GM20000 (cell line): ENCODE measurements around the gene EFNA3.

Experiments used
- DNase-seq: peaks from one replicate; pipeline ENCODE4 v3.0.0; 2012; ENCODE audit warnings: low spot score
- TF ChIP-seq, protein P1 (sequence below): IDR thresholded peaks from 2 replicates; pipeline ENCODE4 v1.5.1; 2012; ENCODE audit warnings: mild to moderate bottlenecking, control low read depth; ENCODE audit errors: extremely low read depth, missing control alignments

EFNA3 gene, protein sequence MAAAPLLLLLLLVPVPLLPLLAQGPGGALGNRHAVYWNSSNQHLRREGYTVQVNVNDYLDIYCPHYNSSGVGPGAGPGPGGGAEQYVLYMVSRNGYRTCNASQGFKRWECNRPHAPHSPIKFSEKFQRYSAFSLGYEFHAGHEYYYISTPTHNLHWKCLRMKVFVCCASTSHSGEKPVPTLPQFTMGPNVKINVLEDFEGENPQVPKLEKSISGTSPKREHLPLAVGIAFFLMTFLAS

DNA sequence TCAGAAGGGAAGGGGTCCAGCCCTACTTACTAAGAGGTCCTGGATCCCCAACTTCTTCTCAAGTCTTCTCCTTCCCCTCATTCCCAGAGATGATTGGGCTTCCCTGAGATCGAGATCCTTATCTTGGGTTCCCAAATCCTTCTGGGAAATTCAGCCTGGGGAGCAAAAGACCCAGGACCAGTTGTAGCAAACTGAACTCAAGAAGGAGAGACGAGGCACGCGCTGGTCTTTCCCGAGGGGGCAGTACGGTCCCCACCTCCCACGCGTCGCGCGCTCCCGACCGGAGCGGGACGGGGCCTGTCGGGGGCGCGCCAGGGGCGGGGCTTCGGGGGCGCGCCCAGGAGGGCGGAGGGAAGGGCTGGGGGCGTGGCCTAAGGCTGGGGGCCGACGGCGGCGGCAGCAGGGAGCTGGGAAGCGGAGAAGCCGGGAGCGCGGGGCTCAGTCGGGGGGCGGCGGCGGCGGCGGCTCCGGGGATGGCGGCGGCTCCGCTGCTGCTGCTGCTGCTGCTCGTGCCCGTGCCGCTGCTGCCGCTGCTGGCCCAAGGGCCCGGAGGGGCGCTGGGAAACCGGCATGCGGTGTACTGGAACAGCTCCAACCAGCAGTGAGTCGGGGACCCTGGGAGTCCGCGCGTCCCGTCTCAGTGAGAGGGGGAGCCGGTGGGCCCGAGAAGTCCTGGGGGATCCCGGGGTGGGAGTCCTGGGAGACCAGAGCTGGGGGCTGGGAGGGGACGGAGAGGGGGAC is at the start of gene EFNA3:
TSS of gene EFNA3 (plus strand) at position 369 of the 741 bp plus-strand sequence. CDS start at position 474, 105 bp downstream.
- DNase-seq = peak; percentile 94
- TF ChIP-seq, protein P1, sequence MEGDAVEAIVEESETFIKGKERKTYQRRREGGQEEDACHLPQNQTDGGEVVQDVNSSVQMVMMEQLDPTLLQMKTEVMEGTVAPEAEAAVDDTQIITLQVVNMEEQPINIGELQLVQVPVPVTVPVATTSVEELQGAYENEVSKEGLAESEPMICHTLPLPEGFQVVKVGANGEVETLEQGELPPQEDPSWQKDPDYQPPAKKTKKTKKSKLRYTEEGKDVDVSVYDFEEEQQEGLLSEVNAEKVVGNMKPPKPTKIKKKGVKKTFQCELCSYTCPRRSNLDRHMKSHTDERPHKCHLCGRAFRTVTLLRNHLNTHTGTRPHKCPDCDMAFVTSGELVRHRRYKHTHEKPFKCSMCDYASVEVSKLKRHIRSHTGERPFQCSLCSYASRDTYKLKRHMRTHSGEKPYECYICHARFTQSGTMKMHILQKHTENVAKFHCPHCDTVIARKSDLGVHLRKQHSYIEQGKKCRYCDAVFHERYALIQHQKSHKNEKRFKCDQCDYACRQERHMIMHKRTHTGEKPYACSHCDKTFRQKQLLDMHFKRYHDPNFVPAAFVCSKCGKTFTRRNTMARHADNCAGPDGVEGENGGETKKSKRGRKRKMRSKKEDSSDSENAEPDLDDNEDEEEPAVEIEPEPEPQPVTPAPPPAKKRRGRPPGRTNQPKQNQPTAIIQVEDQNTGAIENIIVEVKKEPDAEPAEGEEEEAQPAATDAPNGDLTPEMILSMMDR = no peak

DNA sequence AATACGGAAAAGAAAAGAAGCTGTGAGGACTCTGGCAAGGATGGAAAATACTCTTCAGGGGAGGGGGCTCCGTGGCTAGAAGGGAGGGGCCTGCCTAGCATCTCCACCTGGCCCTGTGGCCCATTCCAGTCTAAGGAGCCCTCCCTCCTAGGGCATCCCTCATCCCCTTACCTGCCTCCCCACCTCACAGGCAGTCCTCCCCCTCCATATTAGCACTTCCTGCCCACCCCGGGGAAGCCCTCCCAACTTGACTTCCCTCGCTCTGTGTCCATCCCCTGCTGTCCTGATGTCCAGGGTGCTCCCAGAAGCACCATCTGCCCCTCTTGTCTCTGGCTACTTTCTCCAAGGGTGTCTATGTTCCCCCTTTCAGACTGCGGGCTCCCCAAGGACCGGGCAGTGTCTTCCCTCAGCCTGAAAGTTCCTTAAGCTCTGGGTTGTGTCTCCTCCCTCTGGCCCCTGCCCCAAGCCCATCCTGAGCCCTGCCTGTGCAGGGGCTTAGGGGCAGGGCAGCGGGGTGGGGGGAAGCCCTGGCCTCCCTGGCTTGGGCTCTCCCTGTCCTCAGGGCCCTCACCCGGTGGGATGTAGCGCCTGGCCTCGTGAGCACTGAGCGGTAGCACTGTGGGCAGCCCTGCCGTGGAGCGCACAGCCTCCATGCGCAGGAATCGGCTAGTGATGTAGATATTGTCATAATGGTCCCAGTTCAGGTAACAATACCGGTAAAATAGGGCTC is 49.0 kb upstream of the EFNA3 start:
- no peak for DNase-seq
- TF ChIP-seq, protein P1 = no peak

DNA sequence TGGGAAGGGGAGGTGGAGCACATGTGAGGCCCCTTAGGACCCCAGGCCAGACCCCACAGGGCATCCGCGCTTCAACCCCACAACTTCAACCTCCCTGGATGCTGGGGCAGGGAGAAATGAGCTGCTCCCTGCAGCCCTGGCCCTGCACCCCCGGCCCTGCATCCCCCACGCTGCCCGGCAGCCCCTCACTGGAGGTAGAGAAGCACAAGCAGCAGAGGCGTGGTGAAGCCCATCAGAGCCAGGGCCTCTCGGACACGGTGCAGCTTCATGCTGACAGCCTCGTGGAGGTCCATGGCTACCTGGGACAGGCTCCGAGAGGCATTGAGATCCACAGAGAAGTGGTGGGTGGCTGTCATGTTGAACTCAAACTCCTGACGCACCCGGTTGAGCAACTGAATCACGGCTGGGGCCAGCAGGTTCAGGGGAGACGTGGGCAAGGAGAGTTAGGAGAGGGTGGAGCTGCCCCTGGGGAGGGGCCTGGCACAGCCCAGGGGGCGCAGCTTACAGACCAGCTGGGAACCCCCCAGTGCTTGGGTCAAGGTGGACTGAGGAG is 48.3 kb upstream of the EFNA3 start:
- no peak for DNase-seq
- TF ChIP-seq, protein P1 = no peak

DNA sequence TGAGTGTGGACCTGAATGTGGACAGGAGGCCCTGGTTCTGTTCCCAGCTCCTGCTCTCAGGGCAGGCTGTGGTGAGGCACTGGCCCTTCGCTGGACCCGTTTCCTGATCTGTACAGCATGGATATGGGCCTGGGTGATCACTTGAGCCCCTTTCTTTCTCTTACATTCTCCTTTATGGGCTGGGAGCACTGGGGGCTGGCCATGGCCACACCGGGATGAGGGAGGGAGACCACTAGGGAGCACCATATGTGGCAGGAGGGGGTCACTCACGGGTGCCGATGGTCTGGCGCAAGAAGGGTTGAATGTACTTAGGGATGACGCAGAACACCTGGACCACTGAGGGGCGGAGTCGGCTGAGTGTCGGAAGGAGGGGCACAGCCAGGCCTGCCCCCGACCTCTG is 47.7 kb upstream of the EFNA3 start:
- TF ChIP-seq, protein P1 = no peak

DNA sequence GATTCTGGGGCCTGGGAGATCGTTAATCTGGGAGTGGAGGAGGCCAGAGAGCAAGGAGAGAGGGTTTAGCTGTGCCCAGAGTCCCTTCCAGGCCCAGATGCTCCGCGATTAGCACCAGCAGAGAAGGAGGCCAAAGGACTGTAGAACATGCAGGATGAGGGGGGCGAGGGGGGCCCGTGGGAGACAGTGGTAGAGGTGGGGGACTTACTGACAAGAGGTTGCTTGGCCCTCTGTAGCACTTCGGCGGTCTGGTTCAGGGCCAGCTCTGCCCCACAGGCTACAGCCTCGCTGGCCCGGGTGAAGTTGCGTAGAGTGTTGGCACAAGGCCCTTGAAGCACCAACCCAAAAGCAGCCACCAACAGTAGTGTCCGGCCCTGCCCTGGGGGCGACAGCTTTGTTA is 45.8 kb upstream of the EFNA3 start:
- TF ChIP-seq, protein P1 = no peak
- no peak for DNase-seq

More for the DNA sequence above, 47.7 kb upstream of the EFNA3 start:
- DNase-seq = no peak

DNA sequence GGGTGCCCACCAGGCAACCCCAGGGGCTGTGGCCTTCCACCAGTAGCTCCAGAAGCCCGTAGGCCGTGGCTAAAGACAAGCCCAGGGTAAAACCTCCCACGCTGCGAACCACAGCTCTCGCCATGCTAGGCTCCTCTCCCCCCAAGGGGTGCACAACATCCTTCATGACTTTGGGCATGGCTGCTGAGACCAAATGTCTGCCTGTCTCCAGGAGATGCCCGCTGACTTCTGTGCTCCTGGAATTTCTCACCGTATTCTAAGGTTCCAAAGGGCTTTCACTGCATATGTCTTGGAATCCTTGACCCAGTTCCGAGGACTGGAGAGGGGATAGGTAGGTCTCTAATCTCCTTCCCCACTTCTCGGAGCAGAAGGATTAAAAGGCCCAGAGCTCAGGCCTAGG is 45.1 kb upstream of the EFNA3 start, which contains the start of the genes DCST1 and DCST2:
TSS of gene DCST1 (plus strand) at position 301 of the 400 bp plus-strand sequence. CDS start 213 bp downstream, outside the sequence.
TSS of gene DCST2 (minus strand) at position 258 of the 400 bp plus-strand sequence. CDS start at position 178, 80 bp downstream.
- TF ChIP-seq, protein P1 = no peak
- DNase-seq = no peak
